Measurements from ENCODE around the gene NANS. TPM values are rescaled to one million over a fixed set of nuclear protein-coding genes. Genes with fewer than 3 reads are reported as not detected.

The NANS gene
- total RNA-seq, 1 experiment from 2014 or later = 48.9 TPM

GRCh38 chr9:98120476-98120875 lies 63.9 kb downstream of the NANS start:
- Histone ChIP-seq H3K4me2 (ENCODE audit: low read length) (no peak overlapping the region), H3K9me2 (ENCODE audit: insufficient read depth) (no peaks in the 10 kb centered on the region), H3K79me2 (ENCODE audit: insufficient read depth, low read length) (no peaks in the 10 kb centered on the region), H3K9me3 (ENCODE audit: control insufficient read depth in 1 of 2, insufficient read depth in 1 of 2, low read depth in 1 of 2, low read length in 2 of 2) (no peaks in the 10 kb centered on the region), H3K4me1 (ENCODE audit: control insufficient read depth in 1 of 2, insufficient read depth in 2 of 2, low read length in 2 of 2) (peaks cover 8 to 33% of the 10 kb centered on the region in 2 experiments; a peak in 3 of 4 replicates), H4K20me1 (ENCODE audit: insufficient read depth) (no peaks in the 10 kb centered on the region), H3K27me3 (ENCODE audit: insufficient read depth, low read length) (no peaks in the 10 kb centered on the region), H3K4me3 (replicated peaks in 1 of 2; ENCODE audit: low read depth in 1 of 2, low read length in 2 of 2) (no peak overlapping the region), H2AFZ (ENCODE audit: low read depth, low read length, poor library complexity, severe bottlenecking) (no peak overlapping the region), H3K27ac (ENCODE audit: low read depth, low read length) (no peak overlapping the region), H3K36me3 (ENCODE audit: control insufficient read depth in 1 of 2, insufficient read depth in 2 of 2, low read length in 2 of 2) (no peaks in the 10 kb centered on the region), H3K9ac (ENCODE audit: low read length) (no peak overlapping the region)
- TF ChIP-seq CTCF (IDR thresholded peaks at IDR 0.05 in 2 of 3, conservative IDR thresholded peaks at IDR 0.05 in 1 of 3; ENCODE audit: borderline replicate concordance in 1 of 3, insufficient read depth in 1 of 3, low read depth in 2 of 3, low read length in 2 of 3) (no peak), YY1 (IDR thresholded peaks at IDR 0.05; ENCODE audit: extremely low read depth, insufficient replicate concordance, low read depth, low read length) (no peak), EZH2 (IDR thresholded peaks at IDR 0.05) (no peak), RAD21 (IDR thresholded peaks at IDR 0.05; ENCODE audit: low read depth) (no peak), ELF1 (IDR thresholded peaks at IDR 0.05; ENCODE audit: borderline replicate concordance, low read depth) (no peak), SRF (IDR thresholded peaks at IDR 0.05; ENCODE audit: low read depth) (no peak), MAX (IDR thresholded peaks at IDR 0.05) (no peak), ZBTB33 (IDR thresholded peaks at IDR 0.05; ENCODE audit: extremely low read depth, insufficient replicate concordance, low read length) (no peak), JUND (IDR thresholded peaks at IDR 0.05) (no peak), EZH2phosphoT487 (IDR thresholded peaks at IDR 0.05; ENCODE audit: borderline replicate concordance) (no peak), REST (IDR thresholded peaks at IDR 0.05; ENCODE audit: low read depth) (no peak), FOSL1 (IDR thresholded peaks at IDR 0.05; ENCODE audit: low read depth) (no peak), ZNF274 (IDR thresholded peaks at IDR 0.05; ENCODE audit: low read depth, low read length) (no peak), ATF3 (IDR thresholded peaks at IDR 0.05) (no peak), SIN3A (IDR thresholded peaks at IDR 0.05; ENCODE audit: low read depth) (no peak), POLR2A (IDR thresholded peaks at IDR 0.05; ENCODE audit: borderline replicate concordance, extremely low read depth, insufficient read depth, insufficient read length) (no peak), EGR1 (IDR thresholded peaks at IDR 0.05; ENCODE audit: low read depth) (no peak)
- ChIA-PET RAD21 (ENCODE audit: low non-redundant PET in 1 of 2, low total read pairs in 2 of 2, uncharacterized antibody in 2 of 2, unreplicated experiment in 2 of 2) (no interaction called here), POLR2A (no interaction called here), CTCF (interaction anchor here (1.4 kb wide), 1 partner anchor 142 kb away, joined by 3 read pairs; no protein-coding TSS in a partner anchor)
- DNase-seq (ENCODE audit: low read depth, low spot score) = no peak
- intact Hi-C loops (cut with micrococcal nuclease) = no loop called here
- no peak for ATAC-seq
- BruUV-seq (replicated peaks) = no TSS peak

Measured in HCT116 (cell line).